Measurements from ENCODE around the gene LIAS.

DNA sequence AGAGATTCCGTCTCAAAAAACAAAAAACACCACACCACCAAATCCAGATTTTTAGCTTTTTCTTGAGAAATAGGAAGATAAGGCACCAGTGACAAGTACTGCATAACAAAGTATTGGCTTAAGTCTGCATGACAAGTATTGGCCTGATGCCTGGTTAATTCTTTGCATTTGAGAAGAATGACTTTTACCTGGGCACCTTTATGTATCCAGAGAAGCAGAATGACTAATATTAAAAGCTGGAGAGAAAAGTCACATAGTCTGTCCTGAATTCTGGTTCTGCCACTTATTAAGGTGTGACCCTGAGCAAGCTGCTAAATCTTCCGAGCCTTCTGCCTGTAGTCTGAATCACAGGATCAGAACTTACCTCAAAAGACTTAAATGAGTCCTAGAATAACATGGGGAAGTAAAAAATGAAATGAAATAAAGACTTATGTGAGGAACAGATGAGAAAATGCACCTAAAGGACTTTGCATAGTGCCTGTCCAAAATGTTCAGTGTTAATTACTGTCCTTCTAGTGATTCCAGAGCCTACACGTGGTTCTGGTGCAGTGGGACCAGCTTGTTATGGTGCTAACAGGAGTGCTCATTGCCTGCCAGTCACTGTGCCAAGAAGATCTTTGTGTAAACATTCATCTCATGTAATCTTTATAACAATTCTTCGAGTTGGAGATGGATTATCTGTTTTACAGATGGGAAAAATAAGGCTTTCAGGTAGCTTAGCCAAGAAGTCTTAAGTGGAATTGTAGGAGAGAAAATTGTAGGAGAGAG lies 36.8 kb downstream of the LIAS start:
- TF ChIP-seq, protein P1, sequence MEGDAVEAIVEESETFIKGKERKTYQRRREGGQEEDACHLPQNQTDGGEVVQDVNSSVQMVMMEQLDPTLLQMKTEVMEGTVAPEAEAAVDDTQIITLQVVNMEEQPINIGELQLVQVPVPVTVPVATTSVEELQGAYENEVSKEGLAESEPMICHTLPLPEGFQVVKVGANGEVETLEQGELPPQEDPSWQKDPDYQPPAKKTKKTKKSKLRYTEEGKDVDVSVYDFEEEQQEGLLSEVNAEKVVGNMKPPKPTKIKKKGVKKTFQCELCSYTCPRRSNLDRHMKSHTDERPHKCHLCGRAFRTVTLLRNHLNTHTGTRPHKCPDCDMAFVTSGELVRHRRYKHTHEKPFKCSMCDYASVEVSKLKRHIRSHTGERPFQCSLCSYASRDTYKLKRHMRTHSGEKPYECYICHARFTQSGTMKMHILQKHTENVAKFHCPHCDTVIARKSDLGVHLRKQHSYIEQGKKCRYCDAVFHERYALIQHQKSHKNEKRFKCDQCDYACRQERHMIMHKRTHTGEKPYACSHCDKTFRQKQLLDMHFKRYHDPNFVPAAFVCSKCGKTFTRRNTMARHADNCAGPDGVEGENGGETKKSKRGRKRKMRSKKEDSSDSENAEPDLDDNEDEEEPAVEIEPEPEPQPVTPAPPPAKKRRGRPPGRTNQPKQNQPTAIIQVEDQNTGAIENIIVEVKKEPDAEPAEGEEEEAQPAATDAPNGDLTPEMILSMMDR (IDR thresholded peaks at IDR 0.05; ENCODE audit: low read depth, low read length), result no peak
- no peak for TF ChIP-seq EZH2phosphoT487 (IDR thresholded peaks at IDR 0.05; ENCODE audit: low read depth)
